Stimulated activated CD8-positive, alpha-beta memory T cell treated with anti-CD3 and anti-CD28 coated beads, Interleukin-12 subunit alpha, Interleukin-12 subunit beta, amount 100 ng/mL, for 24 hours (primary cell): ENCODE measurements around the gene DCXR.

ENCODE experiments used
- DNase-seq: peaks from one replicate; pipeline ENCODE4 v3.0.0-alpha.2; 2020; ENCODE audit errors: extremely low read depth

The DCXR gene

DNA sequence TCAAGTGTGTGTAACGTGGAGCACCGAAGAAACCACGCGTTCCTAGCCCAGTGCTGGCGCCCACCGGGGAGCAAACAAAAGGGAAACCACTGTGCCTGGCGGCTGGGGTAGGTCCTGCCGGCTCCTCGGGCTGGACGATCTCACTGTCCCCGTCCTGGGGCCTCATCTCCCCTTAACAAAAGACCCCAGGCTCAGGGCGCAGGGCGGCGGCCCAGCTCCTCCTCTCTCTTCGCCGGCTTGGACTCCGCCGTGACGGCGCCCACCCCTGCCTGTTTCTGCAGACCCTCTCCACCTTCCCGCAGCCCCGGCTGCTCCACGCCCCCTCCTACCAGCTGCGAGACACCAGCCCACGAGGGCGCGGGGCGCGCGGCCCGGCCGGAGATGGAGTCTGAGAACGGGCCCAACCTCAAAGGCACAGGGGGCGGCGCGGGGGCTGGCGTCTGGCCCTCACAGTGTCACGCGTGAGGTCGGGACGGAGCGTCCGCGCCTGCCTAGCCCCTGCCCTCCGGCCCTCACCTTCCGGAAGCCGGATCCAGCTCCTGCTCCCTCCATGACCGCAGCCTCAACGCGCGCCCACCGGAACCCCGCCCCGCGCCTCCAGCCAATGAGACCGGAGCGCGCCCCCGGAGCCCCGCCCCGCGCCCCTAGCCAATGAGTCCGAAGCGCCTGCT is 15.1 kb downstream of the DCXR start, which contains the start of gene CENPX:
Gene CENPX, minus strand, starts transcription at position 569 of the 671 bp plus-strand sequence. Its CDS starts 17 bp downstream, at position 552.
- DNase-seq = no peak

DNA sequence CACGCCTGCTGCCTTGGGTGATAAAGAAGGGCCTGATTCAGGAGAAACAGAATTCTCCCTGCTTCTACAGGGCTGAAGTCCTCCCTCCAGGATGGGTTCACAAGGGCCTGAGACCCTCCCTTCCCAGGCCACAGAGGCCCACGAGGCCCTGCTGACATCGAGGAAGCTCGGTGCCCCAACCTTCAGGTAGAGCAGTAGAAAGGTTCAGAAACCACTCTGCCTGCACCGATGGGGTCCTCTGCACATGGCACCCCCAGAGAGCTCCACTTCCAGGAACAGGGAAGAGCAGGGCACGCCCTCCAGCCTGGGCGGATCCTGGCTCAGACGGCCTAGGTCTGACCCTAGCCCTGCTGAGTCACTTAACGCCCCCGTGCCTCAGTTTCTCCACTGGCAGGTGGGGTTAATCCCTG is 15.6 kb downstream of the DCXR start:
- no peak for DNase-seq

DNA sequence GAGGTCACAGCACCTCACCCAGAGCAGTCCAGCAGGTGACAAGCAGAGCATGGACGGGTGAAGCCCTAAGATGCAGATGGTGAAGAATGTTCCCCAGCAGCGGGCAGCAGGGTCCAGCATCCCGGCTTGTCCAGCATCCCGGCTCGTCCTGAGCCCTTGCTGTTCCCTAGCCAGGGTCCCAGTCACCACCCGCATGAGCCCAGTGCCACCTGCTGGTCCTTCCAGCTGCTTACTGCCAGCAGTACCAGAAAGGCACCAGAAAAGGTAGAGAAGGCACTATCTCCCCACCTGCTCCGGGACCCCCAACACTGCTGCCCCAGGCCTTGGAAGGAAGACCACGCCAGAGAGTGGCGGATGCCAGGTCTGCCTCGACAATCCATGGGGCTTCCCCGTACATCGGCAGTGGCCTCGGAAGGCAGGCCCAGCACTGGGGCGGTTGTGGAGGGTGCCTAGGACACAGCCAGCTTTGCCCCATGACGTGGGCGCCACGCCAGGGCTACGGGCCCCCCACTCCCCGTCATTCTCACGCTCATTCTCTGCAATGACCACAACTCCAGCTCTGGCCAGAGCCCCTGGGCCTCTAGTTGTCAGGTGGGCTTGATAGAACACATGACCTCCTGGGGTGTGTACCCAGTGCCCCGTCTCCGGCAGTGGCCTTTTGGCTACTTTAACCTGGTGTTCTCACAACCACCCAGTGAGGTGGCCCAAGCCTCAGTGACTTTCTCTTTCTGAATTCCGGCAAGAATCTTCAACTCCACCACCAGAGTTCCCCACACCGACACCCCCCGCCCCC is 16.2 kb downstream of the DCXR start:
- no peak for DNase-seq

DNA sequence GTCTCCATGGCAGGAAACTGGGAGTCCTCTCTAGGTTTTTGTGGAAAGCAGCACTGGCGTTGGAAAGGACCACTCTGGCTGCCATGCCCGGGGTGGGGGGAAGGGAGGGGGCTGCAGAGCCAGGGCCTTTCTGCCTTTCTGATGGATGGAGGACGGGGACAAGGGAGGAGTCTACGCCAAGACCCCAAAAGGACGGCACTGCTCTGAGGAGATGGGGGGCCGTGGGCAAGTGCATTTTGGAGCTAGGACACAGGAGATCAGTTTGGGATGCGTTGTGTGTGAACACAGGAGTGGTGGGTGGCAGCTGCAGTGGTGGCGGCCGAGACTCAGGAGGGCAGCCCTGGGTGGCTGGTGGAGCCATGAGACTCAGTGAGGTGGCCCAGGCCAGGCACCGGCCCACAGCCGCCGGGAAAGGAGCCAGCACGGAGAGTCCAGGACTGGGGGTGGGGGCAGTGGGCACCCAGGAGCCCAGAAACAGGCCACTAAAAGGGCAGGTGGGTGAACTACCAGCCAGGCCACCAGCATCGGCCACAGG is 16.9 kb downstream of the DCXR start:
- DNase-seq = no peak

DNA sequence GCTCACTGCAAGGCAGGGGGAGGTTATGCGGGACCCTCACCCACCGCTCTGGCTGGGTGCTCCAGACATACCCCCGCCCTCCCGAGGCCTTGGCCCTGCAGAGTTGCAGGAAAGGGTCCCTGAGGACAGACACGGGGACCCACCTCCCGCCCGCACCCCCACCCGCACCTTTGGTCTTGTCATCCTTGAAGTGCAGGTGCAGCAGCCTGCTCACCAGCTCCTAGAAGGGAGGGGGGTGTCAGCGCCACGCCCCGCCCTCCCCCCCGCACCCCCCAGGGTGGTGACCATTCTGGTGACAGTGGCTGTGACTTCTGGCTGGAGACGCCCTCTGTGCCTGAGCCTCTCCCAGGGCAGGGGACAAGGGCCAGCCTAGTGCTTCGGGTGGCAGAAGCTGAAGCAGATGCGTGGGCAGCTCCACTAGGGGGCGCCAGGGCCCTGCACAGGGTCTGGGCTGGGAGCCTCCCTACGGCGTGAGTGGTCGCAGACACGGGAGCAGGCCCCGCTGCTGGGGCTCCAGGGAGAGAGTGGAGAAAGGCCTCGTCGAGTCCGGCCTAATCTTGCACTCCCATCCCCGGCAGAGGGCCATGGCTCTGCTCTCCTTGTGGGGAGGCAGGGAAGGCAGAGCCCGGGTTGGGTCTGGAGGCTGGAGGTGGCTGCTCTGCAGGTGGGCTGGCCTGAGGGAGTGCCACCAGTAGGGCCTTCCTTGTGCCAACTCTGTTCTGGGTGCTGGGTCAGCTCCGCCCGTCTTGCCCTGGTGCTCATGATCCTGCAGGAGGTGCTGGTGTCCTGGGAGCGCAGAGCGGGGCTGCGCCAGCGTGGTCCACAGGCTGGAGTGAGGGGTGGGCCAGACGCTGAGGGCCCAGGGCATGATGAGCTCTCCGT is 17.6 kb downstream of the DCXR start:
- peak; percentile 43 for DNase-seq

DNA sequence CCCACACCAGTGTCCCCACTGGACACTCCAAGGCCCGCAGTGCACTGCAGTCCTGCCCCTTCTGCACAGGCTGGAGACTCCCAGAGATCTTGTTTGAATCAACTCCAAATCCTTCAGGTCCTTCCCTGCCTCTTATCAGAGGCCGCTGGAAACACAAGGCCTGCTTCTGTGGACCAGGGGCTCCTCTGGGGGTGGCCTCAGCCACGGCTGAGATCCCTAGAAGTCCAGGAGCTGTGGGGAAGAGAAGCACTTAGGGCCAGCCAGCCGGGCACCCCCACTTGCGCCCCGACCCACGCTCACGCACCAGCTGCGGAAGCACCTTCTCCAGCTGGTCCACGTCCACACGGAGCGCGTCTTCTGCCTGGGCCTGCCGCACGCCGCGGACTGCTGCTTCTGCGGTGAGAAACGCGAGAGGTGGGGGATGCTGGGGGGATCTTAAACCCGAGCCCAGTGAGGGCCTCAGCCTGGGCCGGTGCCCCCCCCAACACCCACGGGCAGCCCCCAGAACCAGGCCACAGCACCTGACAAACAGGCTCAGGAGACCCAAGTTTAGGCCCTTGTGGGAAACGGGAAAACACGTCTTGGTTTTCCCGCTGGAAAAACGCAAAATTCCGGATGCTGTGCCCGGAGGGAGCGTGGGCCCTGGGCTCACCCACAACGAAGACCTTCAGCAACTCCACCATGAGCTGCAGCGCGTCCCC is 18.4 kb downstream of the DCXR start:
- DNase-seq = no peak

DNA sequence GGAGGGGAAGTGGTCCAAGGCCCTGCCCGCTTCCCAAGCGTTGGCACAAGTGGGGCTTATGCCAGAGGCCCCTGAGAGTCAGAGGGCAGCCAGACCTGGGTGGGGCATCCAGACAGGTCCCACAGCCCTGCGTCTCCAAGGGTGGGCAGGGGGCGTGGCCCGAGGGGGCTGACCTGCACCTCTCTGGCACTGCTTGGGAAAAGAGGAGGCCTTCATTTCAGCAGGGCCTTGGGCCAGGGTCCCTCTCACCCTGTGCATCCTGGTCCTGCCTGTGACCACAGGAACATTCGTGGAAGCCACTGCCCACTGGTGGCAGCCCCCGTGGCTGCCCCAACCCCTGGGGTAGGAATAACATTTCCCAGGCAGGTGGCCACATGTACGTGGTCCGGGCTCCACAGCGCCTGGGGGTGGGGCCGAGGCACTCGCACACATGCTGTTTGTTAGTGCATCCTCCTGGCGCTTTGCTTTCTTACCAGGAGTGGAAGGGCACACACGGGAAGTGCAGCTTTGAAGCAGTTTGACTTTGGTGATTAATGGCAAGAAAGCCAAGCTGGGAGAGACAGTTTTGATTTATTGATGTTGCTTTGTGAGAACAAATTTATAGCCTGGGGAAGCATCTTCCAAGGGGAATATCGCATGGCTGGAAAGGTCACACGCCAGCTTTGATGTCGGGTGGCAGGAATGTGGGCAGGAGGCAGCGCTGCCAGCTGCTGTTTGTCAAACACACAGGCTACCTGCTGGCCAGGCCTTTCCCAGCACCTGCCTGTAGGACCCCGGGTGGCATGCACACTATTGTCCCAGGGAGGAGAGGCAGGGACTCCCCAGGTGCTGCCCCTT is 19.1 kb downstream of the DCXR start:
- DNase-seq = no peak

DNA sequence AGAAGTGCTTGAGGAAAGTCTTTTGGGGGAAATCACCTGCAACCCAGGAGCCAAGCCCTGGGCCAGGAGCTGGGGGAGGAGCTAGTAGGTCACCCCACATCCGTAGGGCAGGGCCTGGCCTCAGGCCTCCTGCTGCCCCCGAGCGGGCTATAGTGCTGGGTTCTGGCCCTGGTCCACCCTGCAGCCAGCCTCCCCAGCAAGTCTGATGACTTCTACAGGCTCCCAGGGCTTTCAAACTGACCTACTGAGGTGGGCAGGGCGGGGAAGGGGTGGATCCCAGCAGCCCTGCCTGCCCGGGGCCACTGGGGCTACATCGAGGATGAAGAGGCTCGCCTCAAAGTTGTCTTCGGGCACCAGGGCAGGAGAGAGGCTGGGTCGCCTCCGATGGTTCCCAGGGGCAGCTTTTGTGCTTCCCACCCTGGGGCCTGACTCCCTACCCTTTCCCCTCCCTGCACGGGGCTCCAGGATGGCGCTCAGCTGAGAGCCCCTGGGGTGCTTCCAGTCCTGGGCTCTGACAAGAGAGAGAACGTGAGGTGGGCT is 19.8 kb downstream of the DCXR start:
- no peak for DNase-seq

DNA sequence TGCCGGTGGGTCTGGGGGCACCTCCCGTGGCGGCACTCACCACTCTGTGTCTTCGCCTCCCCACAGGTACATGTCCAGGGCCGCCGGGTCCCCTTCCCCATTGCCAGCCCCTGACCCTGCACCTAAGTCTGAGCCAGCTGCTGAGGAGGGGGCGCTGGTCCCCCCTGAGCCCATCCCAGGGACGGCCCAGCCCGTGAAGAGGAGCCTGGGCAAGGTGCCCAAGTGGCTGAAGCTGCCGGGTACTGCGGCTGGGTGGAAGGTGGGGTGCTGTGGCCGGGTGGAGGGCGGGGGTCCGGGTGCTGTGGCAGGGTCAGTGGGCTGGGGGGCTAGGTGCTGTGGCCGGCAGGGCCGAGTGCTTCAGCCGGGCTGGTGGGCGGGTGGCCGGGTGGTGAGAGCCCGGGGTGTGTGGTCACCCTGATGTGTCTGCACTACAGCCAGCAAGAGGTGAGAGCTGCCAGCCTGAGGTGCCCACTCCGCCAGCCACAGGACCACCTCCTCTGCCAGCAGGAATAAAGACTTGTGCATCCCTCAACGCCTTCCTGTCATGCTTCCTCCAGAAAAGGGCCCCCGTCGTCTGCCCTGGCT is 20.5 kb downstream of the DCXR start:
- DNase-seq = no peak

DNA sequence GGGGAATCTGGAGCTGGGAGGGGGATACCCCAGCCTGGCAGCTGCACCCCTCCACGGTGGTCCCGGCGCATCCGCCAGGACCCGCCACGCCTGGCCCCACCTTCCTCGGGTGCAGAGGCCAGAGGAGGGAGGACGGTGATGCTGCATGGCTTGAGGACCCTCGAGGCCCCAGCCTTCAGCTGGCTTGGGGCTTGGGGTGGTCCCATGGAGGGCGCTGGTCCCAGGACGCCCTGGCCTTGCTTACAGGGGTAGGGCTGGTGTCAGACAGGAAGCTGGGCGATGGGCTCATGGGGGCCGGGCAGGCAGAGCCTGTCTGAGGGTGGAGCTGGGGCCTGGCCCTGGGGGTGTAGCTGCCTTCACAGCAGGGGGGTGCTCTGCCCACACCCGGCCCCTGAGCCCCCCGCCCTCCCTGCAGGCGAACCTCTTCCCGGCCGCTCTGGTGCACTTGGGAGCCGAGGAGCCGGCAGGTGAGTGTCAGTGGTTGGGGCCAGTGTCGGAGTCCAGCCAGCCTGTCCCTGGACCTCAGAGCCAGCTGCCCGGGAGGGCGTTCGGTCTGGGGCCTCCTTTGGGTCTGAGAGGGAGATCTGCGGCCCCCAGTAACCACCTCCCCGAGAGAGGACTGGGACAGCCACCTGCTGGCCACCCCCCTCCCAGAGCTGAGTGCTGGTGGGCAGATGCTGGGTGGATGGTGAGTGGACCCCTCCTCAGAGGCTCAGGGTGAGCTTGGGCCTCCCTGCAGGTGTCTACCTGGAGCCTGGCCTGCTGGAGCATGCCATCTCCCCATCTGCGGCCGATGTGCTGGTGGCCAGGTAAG is 21.2 kb downstream of the DCXR start:
- no peak for DNase-seq

DNA sequence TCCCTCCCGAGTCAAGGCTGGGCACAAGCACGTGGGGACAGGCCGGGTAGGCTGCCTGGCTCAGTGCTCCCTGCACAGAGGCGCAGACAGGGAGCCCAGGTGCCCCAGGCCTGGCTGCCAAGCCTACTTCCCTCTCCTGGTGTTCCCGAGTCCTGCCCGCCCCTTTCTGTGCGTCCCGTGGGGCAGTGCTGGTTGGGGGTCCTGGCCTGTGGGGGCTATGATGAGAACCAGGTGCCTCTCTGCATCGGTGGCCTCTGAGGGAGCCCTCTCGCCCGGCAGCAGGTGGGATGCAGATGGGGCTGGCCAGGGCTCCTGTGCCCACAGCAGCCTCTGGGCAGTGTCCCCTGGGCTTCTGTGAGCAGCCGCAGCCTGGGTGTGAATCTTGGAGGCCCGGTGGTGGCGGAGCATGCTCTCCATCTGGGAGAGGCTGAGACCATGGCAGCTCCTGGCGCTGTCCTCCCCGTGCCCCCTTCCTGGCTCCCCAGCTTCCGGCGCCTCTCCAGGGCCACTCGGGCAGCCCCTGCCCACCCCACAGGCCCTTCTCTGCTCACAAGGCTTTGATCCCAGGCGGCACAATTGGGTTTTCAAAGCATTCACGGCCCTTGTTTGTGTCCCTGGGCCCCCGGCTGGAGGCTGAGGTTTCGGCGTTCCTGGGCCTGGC is 22.1 kb downstream of the DCXR start:
- no peak for DNase-seq

DNA sequence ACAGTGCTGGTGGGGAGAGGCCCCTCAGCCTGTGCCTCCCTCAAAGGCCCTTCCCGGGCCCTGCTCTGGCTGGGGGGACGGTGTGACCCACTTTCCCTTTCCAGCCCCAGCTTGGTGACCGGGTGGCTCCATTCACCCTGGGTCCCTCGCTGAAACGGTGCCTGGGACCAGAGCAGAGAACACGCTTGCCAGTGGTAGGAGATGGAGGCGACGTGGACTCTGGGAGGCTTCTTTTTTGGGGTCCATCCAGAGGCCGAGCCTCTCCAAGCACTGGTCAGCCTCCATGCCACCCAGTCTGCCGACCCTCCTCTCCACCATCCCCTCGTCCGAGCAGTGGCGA is 22.6 kb downstream of the DCXR start:
- no peak for DNase-seq

DNA sequence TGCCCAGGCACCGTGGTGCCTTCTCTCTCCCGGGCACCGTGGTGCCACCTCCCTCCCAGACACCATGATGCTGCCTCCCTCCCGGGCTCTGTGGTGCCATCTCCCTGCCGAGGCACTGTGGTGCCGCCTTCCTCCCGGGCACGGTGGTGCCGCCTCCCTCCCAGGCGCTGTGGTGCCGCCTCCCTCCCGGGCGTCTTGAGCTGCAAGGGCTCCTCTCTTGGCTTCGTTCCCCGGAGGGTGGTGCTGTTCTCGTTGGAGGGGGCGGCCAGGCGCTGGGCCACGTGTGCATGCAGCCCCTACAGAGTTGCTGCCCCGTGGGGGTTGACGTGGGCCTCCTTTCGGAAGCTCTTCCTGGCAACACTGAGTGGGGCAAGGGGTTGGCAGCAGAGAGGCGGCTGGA is 23.1 kb downstream of the DCXR start:
- DNase-seq = no peak

DNA sequence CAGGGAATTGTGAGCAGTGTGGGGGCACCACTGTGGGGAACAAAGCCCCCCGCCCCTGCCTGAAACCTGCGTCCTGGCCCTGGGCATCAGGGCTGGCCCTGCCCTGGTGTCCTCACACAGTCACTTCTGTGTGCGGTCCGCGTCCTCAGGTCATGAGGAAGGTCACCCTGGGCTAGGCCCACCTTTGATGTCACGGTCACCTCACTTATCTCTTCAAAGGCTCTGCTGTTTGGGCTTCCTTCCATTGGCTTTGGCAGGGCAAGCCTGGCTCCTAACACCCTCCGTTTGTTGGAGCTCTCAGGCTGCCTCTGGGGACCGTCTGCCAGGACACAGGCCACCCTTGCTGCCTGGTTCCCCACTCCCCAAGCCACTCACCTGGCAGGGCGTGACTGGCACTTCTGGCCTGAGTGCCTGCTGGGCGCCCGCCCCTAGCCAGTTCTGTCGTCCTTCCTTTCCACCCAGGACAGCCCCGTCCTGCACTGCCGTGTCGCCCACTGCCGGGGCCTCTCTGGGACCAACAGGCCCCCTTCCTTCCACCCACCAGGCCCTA is 23.6 kb downstream of the DCXR start:
- no peak for DNase-seq

DNA sequence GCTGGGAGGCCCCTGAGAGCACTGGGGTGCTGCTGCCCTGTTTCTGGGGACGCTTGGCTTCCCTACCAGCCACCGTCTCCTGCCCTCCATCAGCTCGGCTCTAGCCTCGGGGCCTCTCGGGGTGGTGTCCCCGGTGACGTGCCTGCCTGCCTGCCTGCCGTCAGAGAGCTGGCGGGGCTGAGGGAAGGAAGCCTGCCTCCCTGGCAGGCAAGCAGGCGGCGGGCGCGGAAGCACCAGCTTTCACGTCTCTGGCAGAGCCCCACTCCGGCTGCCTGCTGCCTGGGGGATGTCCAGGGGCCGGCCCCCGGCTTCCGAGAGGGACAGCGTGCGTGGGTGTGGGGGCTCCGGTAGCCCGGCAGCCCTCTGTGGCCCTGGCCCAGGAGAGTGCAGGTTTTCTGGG is 24.2 kb downstream of the DCXR start:
- no peak for DNase-seq

DNA sequence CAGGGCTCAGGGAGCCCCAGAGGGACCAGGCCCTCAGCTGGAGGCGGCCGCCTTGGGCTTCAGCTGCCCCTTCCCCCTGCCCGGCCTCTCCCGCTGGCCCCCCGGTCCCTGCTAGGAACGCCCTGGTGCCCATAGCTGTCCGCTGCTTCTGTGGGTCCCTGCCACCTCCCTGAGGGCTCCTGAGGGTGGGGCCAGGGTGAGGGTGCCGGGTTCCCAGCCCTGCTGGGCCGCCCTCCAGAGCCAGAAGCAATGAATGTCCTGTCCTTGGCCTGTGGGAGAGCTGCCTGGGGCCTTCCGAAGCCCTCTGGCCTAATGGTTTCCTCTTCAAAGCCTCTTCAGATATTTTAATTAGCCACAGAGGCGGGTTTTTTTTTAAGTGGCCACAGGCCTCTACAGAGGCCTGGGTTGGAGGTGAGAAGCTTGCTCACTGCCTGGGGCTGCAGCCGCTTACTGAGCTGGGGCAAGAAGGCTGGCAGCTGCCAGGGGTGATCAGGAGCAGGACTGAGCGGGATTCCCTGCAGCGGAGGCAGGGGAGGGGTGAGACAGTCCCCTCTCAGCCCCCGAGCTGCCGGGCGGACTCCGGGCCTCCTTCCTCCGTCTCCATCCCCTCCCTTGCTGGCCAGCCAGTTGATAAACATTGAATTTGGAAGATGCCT is 24.7 kb downstream of the DCXR start:
- no peak for DNase-seq

DNA sequence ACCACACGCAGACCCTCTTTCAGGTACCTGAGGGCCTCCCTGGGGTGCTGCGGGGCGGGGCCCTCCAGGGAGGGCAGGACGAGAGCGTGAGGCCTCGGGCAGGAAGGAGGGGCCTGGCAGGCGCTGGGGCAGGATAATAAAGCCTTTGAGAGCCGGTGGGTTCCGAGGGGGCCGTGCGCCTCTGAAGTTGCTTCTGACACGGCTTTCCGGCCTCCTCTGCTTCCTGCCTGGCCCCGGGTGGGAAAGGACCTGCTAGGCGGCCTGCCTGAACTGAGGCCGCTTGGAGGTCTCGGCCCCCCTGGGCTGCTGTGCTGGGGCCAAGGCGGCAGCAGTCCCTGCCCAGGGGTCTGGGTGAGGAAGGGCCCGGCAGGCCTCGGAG is 25.2 kb downstream of the DCXR start:
- DNase-seq = no peak
